Kidney epithelial cell (primary cell): Measurements from ENCODE around the gene RPS6KL1. TPM values are rescaled to one million over a fixed set of nuclear protein-coding genes. Genes with fewer than 3 reads are reported as not detected.

Source experiments
- DNase-seq: peaks from one replicate; pipeline ENCODE4 v3.0.0-alpha.2; 2010; ENCODE audit warnings: low read depth
- H3K27me3 ChIP-seq: 2 replicates; pipeline ENCODE4 v1.6.0; 2011; ENCODE audit warnings: low read length; ENCODE audit not compliant: control insufficient read depth, insufficient read depth
- H3K36me3 ChIP-seq: 2 replicates; pipeline ENCODE4 v1.5.1; 2011; ENCODE audit warnings: low read length; ENCODE audit not compliant: control insufficient read depth, insufficient read depth
- H3K4me3 ChIP-seq: 2 replicates; pipeline ENCODE4 v1.5.1; 2011; ENCODE audit warnings: low read depth, mild to moderate bottlenecking, control low read depth, low read length
- CTCF ChIP-seq: IDR thresholded peaks from 2 replicates; pipeline ENCODE4 v1.5.1; 2011; ENCODE audit warnings: mild to moderate bottlenecking, moderate library complexity, low read length, control low read depth, inconsistent platforms; ENCODE audit not compliant: insufficient read depth, poor library complexity, severe bottlenecking
- total RNA-seq: library from RNA; depleted of rRNA; stranded (reverse); fragments of >200 nt; gene quantifications from 2 replicates; pipeline ENCODE4 v1.2.3, GENCODE V29; 2015

RPS6KL1 gene
- total RNA-seq, result 20.0 and 20.7 TPM in 2 replicates

- peaks cover 2% of the 10 kb centered on the region for H3K27me3 ChIP-seq
- peak within 1 kb of the TSS; percentile 85 for H3K4me3 ChIP-seq
- no peak for TF ChIP-seq CTCF
- peak; percentile 54 for DNase-seq
- no peaks in the 10 kb centered on the region for H3K36me3 ChIP-seq
Observed at GRCh38 chr14:74922752-74923401, at the start of gene RPS6KL1. Gene RPS6KL1 (minus strand): TSS chr14:74923260. CDS start chr14:74921541, 1,719 bp downstream.

- H3K36me3 ChIP-seq, result no peaks in the 10 kb centered on the region
- H3K4me3 ChIP-seq, result no peak overlapping the region
- H3K27me3 ChIP-seq, result no peaks in the 10 kb centered on the region
- DNase-seq, result no peak
- TF ChIP-seq CTCF, result no peak
Observed at GRCh38 chr14:74968811-74969210, 45.8 kb upstream of the RPS6KL1 start.

- DNase-seq, result no peak
- no peaks in the 10 kb centered on the region for H3K36me3 ChIP-seq
- no peak overlapping the region for H3K4me3 ChIP-seq
- H3K27me3 ChIP-seq, result no peaks in the 10 kb centered on the region
- TF ChIP-seq CTCF, result no peak
Observed at GRCh38 chr14:74965486-74966153, 42.6 kb upstream of the RPS6KL1 start.

GRCh38 chr14:74964787-74965485 lies 41.9 kb upstream of the RPS6KL1 start:
- TF ChIP-seq CTCF, result no peak
- Histone ChIP-seq H3K27me3 (no peaks in the 10 kb centered on the region), H3K36me3 (no peaks in the 10 kb centered on the region), H3K4me3 (no peak overlapping the region)
- no peak for DNase-seq

- no peak overlapping the region for H3K4me3 ChIP-seq
- H3K27me3 ChIP-seq, result no peaks in the 10 kb centered on the region
- no peak for DNase-seq
- H3K36me3 ChIP-seq, result no peaks in the 10 kb centered on the region
- no peak for TF ChIP-seq CTCF
Observed at GRCh38 chr14:74963705-74964271, 40.7 kb upstream of the RPS6KL1 start.
